ENCODE data around the gene NARS2. TPM values are rescaled to one million over a fixed set of nuclear protein-coding genes. Genes with fewer than 3 reads are reported as not detected.

Gene NARS2
- 7.0 TPM for polyA plus RNA-seq (2013, experiment 1 of 2)
- 8.4 TPM for polyA plus RNA-seq (2013, experiment 2 of 2)

DNA sequence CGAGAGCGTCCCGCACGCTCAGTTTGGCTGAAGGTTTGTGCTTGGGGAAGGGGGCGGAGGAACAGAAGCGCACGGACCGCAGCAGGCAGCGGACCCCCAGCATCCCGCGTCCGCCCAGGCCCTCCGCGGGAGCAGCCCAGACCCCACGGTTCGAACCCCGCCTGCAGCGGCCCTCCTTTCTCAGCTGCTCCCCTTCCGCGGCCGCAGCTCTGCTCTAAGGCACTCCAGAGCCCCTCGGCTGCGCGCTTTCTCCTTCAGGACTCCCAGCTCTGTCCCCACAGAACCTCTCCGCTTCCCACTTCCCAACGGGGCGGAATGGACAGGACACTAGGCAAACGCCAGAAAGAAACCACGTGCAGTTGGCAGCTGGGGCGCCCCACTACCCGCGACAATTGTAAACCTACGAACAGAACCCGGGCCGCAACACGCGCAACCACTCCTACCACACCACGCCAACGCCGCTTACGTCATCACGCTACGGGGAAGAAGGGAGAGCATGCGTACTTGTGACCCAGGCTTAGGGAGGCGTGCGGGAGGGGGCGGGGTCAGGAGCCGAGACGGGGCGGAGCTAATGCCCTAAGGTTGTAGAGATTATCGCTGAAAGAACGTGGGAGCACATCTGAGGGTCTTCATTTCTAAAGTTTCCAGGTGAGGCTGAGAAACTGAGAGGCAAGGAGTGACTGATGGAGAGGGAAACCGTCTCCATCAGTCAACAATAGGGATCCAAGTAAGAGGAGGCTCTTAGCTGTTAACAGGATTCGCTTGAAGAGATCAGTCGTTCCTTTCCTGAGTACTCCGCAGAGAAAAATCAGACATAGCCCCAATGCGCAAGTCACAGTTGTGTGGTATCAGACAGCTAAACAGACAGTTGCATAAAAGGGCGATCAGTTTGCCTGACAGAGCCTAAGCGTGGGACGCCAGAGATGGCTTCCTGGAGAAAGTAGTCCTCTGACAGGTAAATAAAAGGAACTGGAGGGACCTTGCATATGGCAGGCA lies at the start of gene NARS2:
Gene NARS2 (minus strand): TSS at position 479 of the 996 bp plus-strand sequence. CDS start 376 bp downstream, at position 103.
- H2AFZ ChIP-seq (ENCODE audit: low read depth, low read length), result peak within 1 kb of the TSS; percentile 98
- no peak within 1 kb of the TSS for H3K14ac ChIP-seq (ENCODE audit: low read length in 2 of 2)
- peak within 1 kb of the TSS in 1 of 2 experiments; percentile 19 for H3K4ac ChIP-seq (ENCODE audit: low read depth in 1 of 2, low read length in 2 of 2)
- no peak within 1 kb of the TSS for H2BK5ac ChIP-seq (ENCODE audit: low read depth, low read length, poor library complexity, severe bottlenecking)
- H4K8ac ChIP-seq (ENCODE audit: low read length), result peak within 1 kb of the TSS; percentile 36
- H3K27ac ChIP-seq (ENCODE audit: low read length, poor library complexity, severe bottlenecking), result peak within 1 kb of the TSS; percentile 38
- H3K4me3 ChIP-seq (ENCODE audit: insufficient read depth in 1 of 2, low read depth in 1 of 2, low read length in 2 of 2), result peak within 1 kb of the TSS; percentile 74 to 94
- H3K18ac ChIP-seq (ENCODE audit: low read depth in 1 of 2, low read length in 2 of 2), result peak within 1 kb of the TSS; percentile 78 to 92
- peak within 1 kb of the TSS; percentile 7 to 63 for H2BK12ac ChIP-seq (ENCODE audit: low read length in 2 of 2)
- no peak within 1 kb of the TSS for H2AK5ac ChIP-seq (ENCODE audit: low read length, severe bottlenecking)
- peak within 1 kb of the TSS; percentile 96 for H3K9ac ChIP-seq (ENCODE audit: low read length)
- peak; percentile 96 for DNase-seq
- H2BK120ac ChIP-seq (ENCODE audit: low read depth, low read length), result peak within 1 kb of the TSS; percentile 27
- H4K91ac ChIP-seq (ENCODE audit: low read length), result peak within 1 kb of the TSS; percentile 67
- no peak within 1 kb of the TSS for H3K23ac ChIP-seq (ENCODE audit: low read length in 2 of 2)
- no peaks in the 10 kb centered on the region for H3K9me3 ChIP-seq (ENCODE audit: control insufficient read depth, low read length)
- peaks cover 0 to 15% of the 10 kb centered on the region in 2 experiments for H3K36me3 ChIP-seq (ENCODE audit: control insufficient read depth in 1 of 2, insufficient read depth in 2 of 2, low read depth in 1 of 2, low read length in 2 of 2)
- H3K4me1 ChIP-seq (ENCODE audit: control insufficient read depth, insufficient read depth, low read depth, low read length), result peaks cover 6% of the 10 kb centered on the region
- H3K4me2 ChIP-seq (ENCODE audit: low read length, poor library complexity, severe bottlenecking), result peak within 1 kb of the TSS; percentile 99
- WGBS, result under 1% methylated on average over 40 of the region's 60 CpGs
- H3K27me3 ChIP-seq (ENCODE audit: control insufficient read depth in 1 of 2, insufficient read depth in 1 of 2, low read length in 2 of 2), result no peaks in the 10 kb centered on the region
- H3K79me1 ChIP-seq (replicated peaks; ENCODE audit: low read length, poor library complexity, severe bottlenecking), result peaks cover 18% of the 10 kb centered on the region
- peak within 1 kb of the TSS; percentile 52 for H2BK15ac ChIP-seq (ENCODE audit: low read depth, poor library complexity, severe bottlenecking)

GRCh38 chr11:78622666-78623065 lies 48.0 kb upstream of the NARS2 start:
- Histone ChIP-seq H3K18ac (ENCODE audit: low read depth in 1 of 2, low read length in 2 of 2) (no peak overlapping the region), H3K36me3 (ENCODE audit: control insufficient read depth in 1 of 2, insufficient read depth in 2 of 2, low read depth in 1 of 2, low read length in 2 of 2) (no peaks in the 10 kb centered on the region), H3K4me3 (ENCODE audit: insufficient read depth in 1 of 2, low read depth in 1 of 2, low read length in 2 of 2) (no peak overlapping the region), H2BK15ac (ENCODE audit: low read depth, poor library complexity, severe bottlenecking) (no peak overlapping the region), H3K4me1 (ENCODE audit: control insufficient read depth, insufficient read depth, low read depth, low read length) (no peaks in the 10 kb centered on the region), H2AK5ac (ENCODE audit: low read length, severe bottlenecking) (no peak overlapping the region), H2AFZ (ENCODE audit: low read depth, low read length) (no peak overlapping the region), H3K23ac (ENCODE audit: low read length in 2 of 2) (no peak overlapping the region), H2BK12ac (ENCODE audit: low read length in 2 of 2) (no peak overlapping the region), H3K27me3 (ENCODE audit: control insufficient read depth in 1 of 2, insufficient read depth in 1 of 2, low read length in 2 of 2) (no peaks in the 10 kb centered on the region), H3K9me3 (ENCODE audit: control insufficient read depth, low read length) (peaks cover 40% of the 10 kb centered on the region), H2BK5ac (ENCODE audit: low read depth, low read length, poor library complexity, severe bottlenecking) (no peak overlapping the region), H4K8ac (ENCODE audit: low read length) (no peak overlapping the region), H2BK120ac (ENCODE audit: low read depth, low read length) (no peak overlapping the region), H3K4me2 (ENCODE audit: low read length, poor library complexity, severe bottlenecking) (no peak overlapping the region), H4K91ac (ENCODE audit: low read length) (no peak overlapping the region), H3K4ac (ENCODE audit: low read depth in 1 of 2, low read length in 2 of 2) (no peak overlapping the region), H3K27ac (ENCODE audit: low read length, poor library complexity, severe bottlenecking) (no peak overlapping the region), H3K9ac (ENCODE audit: low read length) (no peak overlapping the region), H3K14ac (ENCODE audit: low read length in 2 of 2) (no peak overlapping the region), H3K79me1 (replicated peaks; ENCODE audit: low read length, poor library complexity, severe bottlenecking) (no peaks in the 10 kb centered on the region)
- DNase-seq, result no peak
- WGBS, result 70% methylated on average over 5 of the region's 5 CpGs

GRCh38 chr11:78620159-78620558 lies 45.5 kb upstream of the NARS2 start:
- Histone ChIP-seq H3K4me3 (ENCODE audit: insufficient read depth in 1 of 2, low read depth in 1 of 2, low read length in 2 of 2) (no peak overlapping the region), H3K4me1 (ENCODE audit: control insufficient read depth, insufficient read depth, low read depth, low read length) (no peaks in the 10 kb centered on the region), H2AK5ac (ENCODE audit: low read length, severe bottlenecking) (no peak overlapping the region), H2BK12ac (ENCODE audit: low read length in 2 of 2) (no peak overlapping the region), H2BK120ac (ENCODE audit: low read depth, low read length) (no peak overlapping the region), H2AFZ (ENCODE audit: low read depth, low read length) (no peak overlapping the region), H3K36me3 (ENCODE audit: control insufficient read depth in 1 of 2, insufficient read depth in 2 of 2, low read depth in 1 of 2, low read length in 2 of 2) (no peaks in the 10 kb centered on the region), H3K79me1 (replicated peaks; ENCODE audit: low read length, poor library complexity, severe bottlenecking) (no peaks in the 10 kb centered on the region), H3K9ac (ENCODE audit: low read length) (no peak overlapping the region), H4K91ac (ENCODE audit: low read length) (no peak overlapping the region), H3K27ac (ENCODE audit: low read length, poor library complexity, severe bottlenecking) (no peak overlapping the region), H3K9me3 (ENCODE audit: control insufficient read depth, low read length) (peaks cover 27% of the 10 kb centered on the region), H3K23ac (ENCODE audit: low read length in 2 of 2) (no peak overlapping the region), H3K27me3 (ENCODE audit: control insufficient read depth in 1 of 2, insufficient read depth in 1 of 2, low read length in 2 of 2) (no peaks in the 10 kb centered on the region), H3K4me2 (ENCODE audit: low read length, poor library complexity, severe bottlenecking) (no peak overlapping the region), H2BK15ac (ENCODE audit: low read depth, poor library complexity, severe bottlenecking) (no peak overlapping the region), H3K4ac (ENCODE audit: low read depth in 1 of 2, low read length in 2 of 2) (no peak overlapping the region), H3K14ac (ENCODE audit: low read length in 2 of 2) (no peak overlapping the region), H2BK5ac (ENCODE audit: low read depth, low read length, poor library complexity, severe bottlenecking) (no peak overlapping the region), H4K8ac (ENCODE audit: low read length) (no peak overlapping the region), H3K18ac (ENCODE audit: low read depth in 1 of 2, low read length in 2 of 2) (no peak overlapping the region)
- no peak for DNase-seq
- 67% methylated on average over 1 of the region's 2 CpGs for WGBS

GRCh38 chr11:78615724-78616123 lies 41.1 kb upstream of the NARS2 start:
- Histone ChIP-seq H3K4ac (ENCODE audit: low read depth in 1 of 2, low read length in 2 of 2) (no peak overlapping the region), H3K4me2 (ENCODE audit: low read length, poor library complexity, severe bottlenecking) (no peak overlapping the region), H3K4me1 (ENCODE audit: control insufficient read depth, insufficient read depth, low read depth, low read length) (no peaks in the 10 kb centered on the region), H3K18ac (ENCODE audit: low read depth in 1 of 2, low read length in 2 of 2) (no peak overlapping the region), H3K36me3 (ENCODE audit: control insufficient read depth in 1 of 2, insufficient read depth in 2 of 2, low read depth in 1 of 2, low read length in 2 of 2) (no peaks in the 10 kb centered on the region), H2BK120ac (ENCODE audit: low read depth, low read length) (no peak overlapping the region), H3K23ac (ENCODE audit: low read length in 2 of 2) (no peak overlapping the region), H4K91ac (ENCODE audit: low read length) (no peak overlapping the region), H3K9ac (ENCODE audit: low read length) (no peak overlapping the region), H2BK5ac (ENCODE audit: low read depth, low read length, poor library complexity, severe bottlenecking) (no peak overlapping the region), H2AFZ (ENCODE audit: low read depth, low read length) (no peak overlapping the region), H4K8ac (ENCODE audit: low read length) (no peak overlapping the region), H2BK12ac (ENCODE audit: low read length in 2 of 2) (no peak overlapping the region), H3K79me1 (replicated peaks; ENCODE audit: low read length, poor library complexity, severe bottlenecking) (no peaks in the 10 kb centered on the region), H3K27ac (ENCODE audit: low read length, poor library complexity, severe bottlenecking) (no peak overlapping the region), H2AK5ac (ENCODE audit: low read length, severe bottlenecking) (no peak overlapping the region), H3K4me3 (ENCODE audit: insufficient read depth in 1 of 2, low read depth in 1 of 2, low read length in 2 of 2) (no peak overlapping the region), H3K27me3 (ENCODE audit: control insufficient read depth in 1 of 2, insufficient read depth in 1 of 2, low read length in 2 of 2) (peaks cover 0 to 4% of the 10 kb centered on the region in 2 experiments), H2BK15ac (ENCODE audit: low read depth, poor library complexity, severe bottlenecking) (no peak overlapping the region), H3K9me3 (ENCODE audit: control insufficient read depth, low read length) (peaks cover 22% of the 10 kb centered on the region), H3K14ac (ENCODE audit: low read length in 2 of 2) (no peak overlapping the region)
- WGBS, result 80% methylated on average over 1 of the region's 1 CpG
- DNase-seq, result no peak

All from mesenchymal stem cell (in vitro differentiated cells and primary cell).